ENCODE measurements around the gene ARHGEF12.

The ARHGEF12 gene

GRCh38 chr11:120302001-120302805 is 34.0 kb upstream of the ARHGEF12 start:
- H3K4me3 ChIP-seq (ENCODE audit: insufficient read depth, low read length, poor library complexity, severe bottlenecking) = no peak overlapping the region
- H3K4me2 ChIP-seq (ENCODE audit: low read depth, low read length, poor library complexity, severe bottlenecking) = no peak overlapping the region
- no peaks in the 10 kb centered on the region for H3F3A ChIP-seq (ENCODE audit: insufficient read depth)
- H3K79me2 ChIP-seq (ENCODE audit: insufficient read depth, low read length) = no peaks in the 10 kb centered on the region
- H3K36me3 ChIP-seq (ENCODE audit: low read length) = no peaks in the 10 kb centered on the region
- no peaks in the 10 kb centered on the region for H3K9me2 ChIP-seq (replicated peaks; ENCODE audit: insufficient read depth, low read length)
- no peak overlapping the region for H3K27ac ChIP-seq (ENCODE audit: low read depth, low read length)
- H3K9me3 ChIP-seq (ENCODE audit: insufficient read depth, low read length) = no peaks in the 10 kb centered on the region
- H2AFZ ChIP-seq (ENCODE audit: low read depth, low read length, severe bottlenecking) = no peak overlapping the region
- H4K20me1 ChIP-seq (ENCODE audit: low read depth, low read length) = no peaks in the 10 kb centered on the region
- TF ChIP-seq CTCF (IDR thresholded peaks at IDR 0.05; ENCODE audit: insufficient read depth, low read length, poor library complexity, severe bottlenecking) (no peak), EZH2phosphoT487 (conservative IDR thresholded peaks at IDR 0.05; ENCODE audit: low read length) (no peak)
- H3K9ac ChIP-seq (ENCODE audit: low read length) = no peak overlapping the region
- H3K27me3 ChIP-seq (ENCODE audit: low read length) = no peaks in the 10 kb centered on the region

GRCh38 chr11:120303004-120303637 is 33.1 kb upstream of the ARHGEF12 start:
- Histone ChIP-seq H3K9me2 (replicated peaks; ENCODE audit: insufficient read depth, low read length) (no peaks in the 10 kb centered on the region), H3K27me3 (ENCODE audit: low read length) (no peaks in the 10 kb centered on the region), H4K20me1 (ENCODE audit: low read depth, low read length) (no peaks in the 10 kb centered on the region), H3K9ac (ENCODE audit: low read length) (no peak overlapping the region), H3K79me2 (ENCODE audit: insufficient read depth, low read length) (no peaks in the 10 kb centered on the region), H3K9me3 (ENCODE audit: insufficient read depth, low read length) (no peaks in the 10 kb centered on the region), H3K27ac (ENCODE audit: low read depth, low read length) (no peak overlapping the region), H3K4me3 (ENCODE audit: insufficient read depth, low read length, poor library complexity, severe bottlenecking) (no peak overlapping the region), H3K4me2 (ENCODE audit: low read depth, low read length, poor library complexity, severe bottlenecking) (no peak overlapping the region), H3K36me3 (ENCODE audit: low read length) (no peaks in the 10 kb centered on the region), H2AFZ (ENCODE audit: low read depth, low read length, severe bottlenecking) (no peak overlapping the region), H3F3A (ENCODE audit: insufficient read depth) (no peaks in the 10 kb centered on the region)
- TF ChIP-seq EZH2phosphoT487 (conservative IDR thresholded peaks at IDR 0.05; ENCODE audit: low read length) = no peak
- peak; percentile 95 for TF ChIP-seq CTCF (IDR thresholded peaks at IDR 0.05; ENCODE audit: insufficient read depth, low read length, poor library complexity, severe bottlenecking)

GRCh38 chr11:120304526-120304925 is 31.7 kb upstream of the ARHGEF12 start:
- Histone ChIP-seq H3K36me3 (ENCODE audit: low read length) (no peaks in the 10 kb centered on the region), H3K4me3 (ENCODE audit: insufficient read depth, low read length, poor library complexity, severe bottlenecking) (no peak overlapping the region), H4K20me1 (ENCODE audit: low read depth, low read length) (no peaks in the 10 kb centered on the region), H3K4me2 (ENCODE audit: low read depth, low read length, poor library complexity, severe bottlenecking) (no peak overlapping the region), H3K9me3 (ENCODE audit: insufficient read depth, low read length) (no peaks in the 10 kb centered on the region), H3K27me3 (ENCODE audit: low read length) (no peaks in the 10 kb centered on the region), H3K9me2 (replicated peaks; ENCODE audit: insufficient read depth, low read length) (no peaks in the 10 kb centered on the region), H3K9ac (ENCODE audit: low read length) (no peak overlapping the region), H3K79me2 (ENCODE audit: insufficient read depth, low read length) (no peaks in the 10 kb centered on the region), H3F3A (ENCODE audit: insufficient read depth) (no peaks in the 10 kb centered on the region), H2AFZ (ENCODE audit: low read depth, low read length, severe bottlenecking) (no peak overlapping the region), H3K27ac (ENCODE audit: low read depth, low read length) (no peak overlapping the region)
- TF ChIP-seq EZH2phosphoT487 (conservative IDR thresholded peaks at IDR 0.05; ENCODE audit: low read length) = no peak
- TF ChIP-seq CTCF (IDR thresholded peaks at IDR 0.05; ENCODE audit: insufficient read depth, low read length, poor library complexity, severe bottlenecking) = no peak
